Measurements from ENCODE around the gene RASGRP3. TPM values are rescaled to one million over a fixed set of nuclear protein-coding genes. Genes with fewer than 3 reads are reported as not detected.
A peak's percentile ranks its signal among the peaks of the same experiment; 100 is the strongest.
"Not testable (repeated sequence)": the region's sequence is repeated elsewhere in the genome, so short reads cannot be mapped to it uniquely, and the experiment has no call there.

RASGRP3 gene
- total RNA-seq, 1 donor from 2014 or later: 49.1 TPM

GRCh38 chr2:33437815-33438214 is 38.6 kb upstream of the RASGRP3 start:
- Histone ChIP-seq H3K36me3 (ENCODE audit: control insufficient read depth in 3 of 3, insufficient read depth in 3 of 3, low read length in 3 of 3) (no peaks in the 10 kb centered on the region), H3K27ac (ENCODE audit: low read depth, low read length) (no peak overlapping the region), H3K9me3 (ENCODE audit: control insufficient read depth in 3 of 3, low read length in 3 of 3) (no peaks in the 10 kb centered on the region), H3K4me1 (ENCODE audit: control insufficient read depth in 3 of 3, insufficient read depth in 3 of 3, low read length in 3 of 3) (peaks cover 0 to 12% (median 2%) of the 10 kb centered on the region in 3 donors), H3K4me3 (ENCODE audit: low read length in 3 of 3) (peak overlapping the region in 1 of 3 donors; percentile 53), H3K27me3 (ENCODE audit: control insufficient read depth in 3 of 3, insufficient read depth in 3 of 3, low read length in 3 of 3) (no peaks in the 10 kb centered on the region), H3K9ac (ENCODE audit: low read depth in 1 of 3, low read length in 3 of 3) (no peak overlapping the region)

GRCh38 chr2:33441235-33441810 is 35.1 kb upstream of the RASGRP3 start:
- H3K9ac ChIP-seq (ENCODE audit: low read depth in 1 of 3, low read length in 3 of 3): no peak overlapping the region
- no peak overlapping the region for H3K27ac ChIP-seq (ENCODE audit: low read depth, low read length)
- no peaks in the 10 kb centered on the region for H3K9me3 ChIP-seq (ENCODE audit: control insufficient read depth in 3 of 3, low read length in 3 of 3)
- H3K4me1 ChIP-seq (ENCODE audit: control insufficient read depth in 3 of 3, insufficient read depth in 3 of 3, low read length in 3 of 3): peaks cover 8 to 13% (median 12%) of the 10 kb centered on the region in 3 donors
- no peak overlapping the region for H3K4me3 ChIP-seq (ENCODE audit: low read length in 3 of 3)
- H3K27me3 ChIP-seq (ENCODE audit: control insufficient read depth in 3 of 3, insufficient read depth in 3 of 3, low read length in 3 of 3): no peaks in the 10 kb centered on the region
- no peaks in the 10 kb centered on the region for H3K36me3 ChIP-seq (ENCODE audit: control insufficient read depth in 3 of 3, insufficient read depth in 3 of 3, low read length in 3 of 3)

- Histone ChIP-seq H3K4me1 (ENCODE audit: control insufficient read depth in 3 of 3, insufficient read depth in 3 of 3, low read length in 3 of 3) (peaks cover 8 to 12% (median 11%) of the 10 kb centered on the region in 3 donors), H3K27ac (ENCODE audit: low read depth, low read length) (peak overlapping the region; percentile 53)
- H3K9me3 ChIP-seq (ENCODE audit: control insufficient read depth in 3 of 3, low read length in 3 of 3); H3K9ac ChIP-seq (ENCODE audit: low read depth in 1 of 3, low read length in 3 of 3); H3K4me3 ChIP-seq (ENCODE audit: low read length in 3 of 3); H3K27me3 ChIP-seq (ENCODE audit: control insufficient read depth in 3 of 3, insufficient read depth in 3 of 3, low read length in 3 of 3); H3K36me3 ChIP-seq (ENCODE audit: control insufficient read depth in 3 of 3, insufficient read depth in 3 of 3, low read length in 3 of 3): not testable (repeated sequence)
These were observed 34.4 kb upstream of the RASGRP3 start for GRCh38 chr2:33442052-33442451.

- Histone ChIP-seq H3K4me1 (ENCODE audit: control insufficient read depth in 3 of 3, insufficient read depth in 3 of 3, low read length in 3 of 3) (peaks cover 8 to 12% (median 11%) of the 10 kb centered on the region in 3 donors), H3K27ac (ENCODE audit: low read depth, low read length) (peak overlapping the region; percentile 53), H3K4me3 (ENCODE audit: low read length in 3 of 3) (no peak overlapping the region), H3K9ac (ENCODE audit: low read depth in 1 of 3, low read length in 3 of 3) (no peak overlapping the region), H3K9me3 (ENCODE audit: control insufficient read depth in 3 of 3, low read length in 3 of 3) (no peaks in the 10 kb centered on the region), H3K27me3 (ENCODE audit: control insufficient read depth in 3 of 3, insufficient read depth in 3 of 3, low read length in 3 of 3) (no peaks in the 10 kb centered on the region), H3K36me3 (ENCODE audit: control insufficient read depth in 3 of 3, insufficient read depth in 3 of 3, low read length in 3 of 3) (no peaks in the 10 kb centered on the region)
These were observed 33.8 kb upstream of the RASGRP3 start for GRCh38 chr2:33442528-33443079.

GRCh38 chr2:33443274-33443829 is 33.1 kb upstream of the RASGRP3 start:
- Histone ChIP-seq H3K9ac (ENCODE audit: low read depth in 1 of 3, low read length in 3 of 3) (no peak overlapping the region), H3K4me1 (ENCODE audit: control insufficient read depth in 3 of 3, insufficient read depth in 3 of 3, low read length in 3 of 3) (peaks cover 6 to 12% (median 11%) of the 10 kb centered on the region in 3 donors), H3K27ac (ENCODE audit: low read depth, low read length) (peak overlapping the region; percentile 53), H3K36me3 (ENCODE audit: control insufficient read depth in 3 of 3, insufficient read depth in 3 of 3, low read length in 3 of 3) (no peaks in the 10 kb centered on the region), H3K4me3 (ENCODE audit: low read length in 3 of 3) (no peak overlapping the region), H3K9me3 (ENCODE audit: control insufficient read depth in 3 of 3, low read length in 3 of 3) (no peaks in the 10 kb centered on the region), H3K27me3 (ENCODE audit: control insufficient read depth in 3 of 3, insufficient read depth in 3 of 3, low read length in 3 of 3) (no peaks in the 10 kb centered on the region)

- H3K4me1 ChIP-seq (ENCODE audit: control insufficient read depth in 3 of 3, insufficient read depth in 3 of 3, low read length in 3 of 3): peaks cover 6 to 12% (median 11%) of the 10 kb centered on the region in 3 donors
- no peaks in the 10 kb centered on the region for H3K36me3 ChIP-seq (ENCODE audit: control insufficient read depth in 3 of 3, insufficient read depth in 3 of 3, low read length in 3 of 3)
- no peaks in the 10 kb centered on the region for H3K9me3 ChIP-seq (ENCODE audit: control insufficient read depth in 3 of 3, low read length in 3 of 3)
- no peaks in the 10 kb centered on the region for H3K27me3 ChIP-seq (ENCODE audit: control insufficient read depth in 3 of 3, insufficient read depth in 3 of 3, low read length in 3 of 3)
- peak overlapping the region in 1 of 3 donors; percentile 17 for H3K4me3 ChIP-seq (ENCODE audit: low read length in 3 of 3)
- H3K27ac ChIP-seq (ENCODE audit: low read depth, low read length): peak overlapping the region; percentile 67
- H3K9ac ChIP-seq (ENCODE audit: low read depth in 1 of 3, low read length in 3 of 3): no peak overlapping the region
These were observed 31.5 kb upstream of the RASGRP3 start for GRCh38 chr2:33444967-33445366.

GRCh38 chr2:33448220-33448899 is 28.1 kb upstream of the RASGRP3 start:
- no peak overlapping the region for H3K27ac ChIP-seq (ENCODE audit: low read depth, low read length)

GRCh38 chr2:33451214-33451613 is 25.2 kb upstream of the RASGRP3 start:
- Histone ChIP-seq H3K36me3 (ENCODE audit: control insufficient read depth in 3 of 3, insufficient read depth in 3 of 3, low read length in 3 of 3) (no peaks in the 10 kb centered on the region), H3K27me3 (ENCODE audit: control insufficient read depth in 3 of 3, insufficient read depth in 3 of 3, low read length in 3 of 3) (no peaks in the 10 kb centered on the region), H3K4me3 (ENCODE audit: low read length in 3 of 3) (no peak overlapping the region), H3K9me3 (ENCODE audit: control insufficient read depth in 3 of 3, low read length in 3 of 3) (peaks cover 0 to 7% (median 3%) of the 10 kb centered on the region in 3 donors), H3K4me1 (ENCODE audit: control insufficient read depth in 3 of 3, insufficient read depth in 3 of 3, low read length in 3 of 3) (no peaks in the 10 kb centered on the region), H3K9ac (ENCODE audit: low read depth in 1 of 3, low read length in 3 of 3) (no peak overlapping the region), H3K27ac (ENCODE audit: low read depth, low read length) (no peak overlapping the region)

More at GRCh38 chr2:33448220-33448899, 28.1 kb upstream of the RASGRP3 start:
- no peak overlapping the region for H3K4me3 ChIP-seq (ENCODE audit: low read length in 3 of 3)
- no peaks in the 10 kb centered on the region for H3K27me3 ChIP-seq (ENCODE audit: control insufficient read depth in 3 of 3, insufficient read depth in 3 of 3, low read length in 3 of 3)
- H3K4me1 ChIP-seq (ENCODE audit: control insufficient read depth in 3 of 3, insufficient read depth in 3 of 3, low read length in 3 of 3): peaks cover 5 to 9% (median 6%) of the 10 kb centered on the region in 3 donors
- H3K36me3 ChIP-seq (ENCODE audit: control insufficient read depth in 3 of 3, insufficient read depth in 3 of 3, low read length in 3 of 3): no peaks in the 10 kb centered on the region
- no peak overlapping the region for H3K9ac ChIP-seq (ENCODE audit: low read depth in 1 of 3, low read length in 3 of 3)
- H3K9me3 ChIP-seq (ENCODE audit: control insufficient read depth in 3 of 3, low read length in 3 of 3): peaks cover 0 to 7% (median 3%) of the 10 kb centered on the region in 3 donors

- no peak overlapping the region for H3K27ac ChIP-seq (ENCODE audit: low read depth, low read length)
- H3K36me3 ChIP-seq (ENCODE audit: control insufficient read depth in 3 of 3, insufficient read depth in 3 of 3, low read length in 3 of 3): no peaks in the 10 kb centered on the region
- H3K4me1 ChIP-seq (ENCODE audit: control insufficient read depth in 3 of 3, insufficient read depth in 3 of 3, low read length in 3 of 3): no peaks in the 10 kb centered on the region
- no peaks in the 10 kb centered on the region for H3K27me3 ChIP-seq (ENCODE audit: control insufficient read depth in 3 of 3, insufficient read depth in 3 of 3, low read length in 3 of 3)
- H3K9me3 ChIP-seq (ENCODE audit: control insufficient read depth in 3 of 3, low read length in 3 of 3): peaks cover 0 to 7% (median 3%) of the 10 kb centered on the region in 3 donors
- no peak overlapping the region for H3K9ac ChIP-seq (ENCODE audit: low read depth in 1 of 3, low read length in 3 of 3)
- H3K4me3 ChIP-seq (ENCODE audit: low read length in 3 of 3): no peak overlapping the region
These were observed 24.6 kb upstream of the RASGRP3 start for GRCh38 chr2:33451825-33452224.

GRCh38 chr2:33452545-33452944 is 23.9 kb upstream of the RASGRP3 start:
- Histone ChIP-seq H3K27me3 (ENCODE audit: control insufficient read depth in 3 of 3, insufficient read depth in 3 of 3, low read length in 3 of 3) (no peaks in the 10 kb centered on the region), H3K4me3 (ENCODE audit: low read length in 3 of 3) (no peak overlapping the region), H3K9me3 (ENCODE audit: control insufficient read depth in 3 of 3, low read length in 3 of 3) (peaks cover 0 to 7% (median 3%) of the 10 kb centered on the region in 3 donors), H3K9ac (ENCODE audit: low read depth in 1 of 3, low read length in 3 of 3) (no peak overlapping the region), H3K4me1 (ENCODE audit: control insufficient read depth in 3 of 3, insufficient read depth in 3 of 3, low read length in 3 of 3) (peaks cover 0 to under 1% (median 0%) of the 10 kb centered on the region in 3 donors), H3K27ac (ENCODE audit: low read depth, low read length) (no peak overlapping the region), H3K36me3 (ENCODE audit: control insufficient read depth in 3 of 3, insufficient read depth in 3 of 3, low read length in 3 of 3) (no peaks in the 10 kb centered on the region)
